HepG2 (cell line): Measurements from ENCODE around the gene GNG7. TPM values are rescaled to one million over a fixed set of nuclear protein-coding genes. Genes with fewer than 3 reads are reported as not detected.

ENCODE experiments used
- CBFB ChIP-seq: sonication (generic); formaldehyde crosslinking; IDR thresholded peaks from 2 replicates; pipeline ENCODE4 v1.4.0; 2020; ENCODE audit warnings: missing genetic modification reagents
- CEBPZ ChIP-seq: IDR thresholded peaks from 2 replicates; pipeline ENCODE4 v1.6.1; 2012; ENCODE audit warnings: low read length, improper control_type of control experiment
- FOXK2 ChIP-seq: fragments of 450-650 bp; IDR thresholded peaks from 2 replicates; pipeline ENCODE4 v1.6.1; 2016
- NR2F2 ChIP-seq: IDR thresholded peaks from 2 replicates; pipeline ENCODE4 v1.6.1; 2012; ENCODE audit warnings: low read depth, inconsistent platforms, borderline replicate concordance
- SRSF1 ChIP-seq: fragments of 200-400 bp; formaldehyde crosslinking; optimal IDR thresholded peaks from 2 replicates; pipeline ENCODE3; 2017; ENCODE audit warnings: mild to moderate bottlenecking, low read depth, low read length, moderate library complexity
- TBP ChIP-seq: sonication (generic); formaldehyde crosslinking; IDR thresholded peaks from 2 replicates; pipeline ENCODE4 v1.5.0; 2020; ENCODE audit warnings: missing genetic modification reagents
- ZFP91 ChIP-seq: sonication (generic); formaldehyde crosslinking; IDR thresholded peaks from 2 replicates; pipeline ENCODE4 v1.9.0; 2022; ENCODE audit warnings: missing genetic modification reagents, mild to moderate bottlenecking, borderline replicate concordance
- ZKSCAN1 ChIP-seq: fragments of 150-350 bp; IDR thresholded peaks from 2 replicates; pipeline ENCODE4 v1.6.1; 2014; ENCODE audit warnings: low read length
- ZNF841 ChIP-seq: sonication (generic); formaldehyde crosslinking; IDR thresholded peaks from 2 replicates; pipeline ENCODE4 v1.8.1; 2023; ENCODE audit warnings: missing genetic modification reagents, borderline replicate concordance
- polyA plus RNA-seq, 8 experiments: library from polyadenylated mRNA; depleted of rRNA in 3 of 8; stranded (reverse) in 7 of 8; unstranded in 1 of 8; fragments of >200 nt; fragmentation: Illumina TruSeq in 4 of 8; extraction: Trizol in 4 of 8; gene quantifications; 2 replicates each; pipeline versions ENCODE4 v1.2.1 to v1.2.3, GENCODE V29; 2011 to 2016; ENCODE audit warnings: low read depth in 4 of 8, missing spikeins in 1 of 8, mixed read lengths in 1 of 8; ENCODE audit not compliant: insufficient read depth in 1 of 8
- total RNA-seq, 5 experiments: library from RNA; depleted of rRNA; stranded (reverse); fragments of >200 nt; fragmentation: Illumina TruSeq; extraction: Trizol; gene quantifications; 2 replicates each; pipeline ENCODE4 v1.2.3, GENCODE V29; 2016; ENCODE audit warnings: low read depth in 1 of 5

The GNG7 gene
- total and polyA plus RNA-seq, 2 of the 13 experiments (the other 11 are each of a cell fraction or from before 2014, with no cell fraction given) = 1.4 to 3.3 TPM

GRCh38 chr19:2739602-2740313 lies 37.3 kb upstream of the GNG7 start, which contains the start of gene SLC39A3 (continued):
- no peak for TF ChIP-seq CEBPZ
- no peak for TF ChIP-seq TBP (CRISPR knock-in tag)
- peak; percentile 91; the same call in 1 of the 2 replicates for TF ChIP-seq ZNF841 (CRISPR knock-in tag)
- TF ChIP-seq SRSF1 = peak; percentile 31
- peak; percentile 79 for TF ChIP-seq ZFP91
- TF ChIP-seq FOXK2 = no peak
- peak; percentile 90 for TF ChIP-seq CBFB (CRISPR knock-in tag)
- TF ChIP-seq NR2F2 = no peak
- 0 out of 2 replicates have a peak, but pooled peaks have one; percentile 65 for TF ChIP-seq ZKSCAN1
